Activated T-helper 1 cell treated with anti-CD3 and anti-CD28 coated beads, Interleukin-2, amount 50 U/mL, for 16 hours (primary cell): ENCODE results near the gene STX7.

Source experiments
- DNase-seq, 2 donors: peaks; one replicate each; pipeline ENCODE4 v3.0.0-alpha.2; 2020; ENCODE audit warnings: low read depth in 1 of 2, low spot score in 1 of 2

STX7 gene

GRCh38 chr6:132506869-132507808 is 5.8 kb downstream of the STX7 start:
- DNase-seq = no peak

GRCh38 chr6:132506461-132506860 is 6.5 kb downstream of the STX7 start:
- no peak for DNase-seq

- DNase-seq = no peak
These were observed 7.8 kb downstream of the STX7 start for GRCh38 chr6:132505158-132505557.

- no peak for DNase-seq
These were observed 8.2 kb downstream of the STX7 start for GRCh38 chr6:132504757-132505156.

- DNase-seq = no peak
These were observed 13.2 kb downstream of the STX7 start for GRCh38 chr6:132499757-132500156.

- no peak for DNase-seq
These were observed 14.3 kb downstream of the STX7 start for GRCh38 chr6:132498638-132499037.

- no peak for DNase-seq
These were observed 16.3 kb downstream of the STX7 start for GRCh38 chr6:132496519-132497180.

GRCh38 chr6:132495604-132496079 is 17.3 kb downstream of the STX7 start:
- DNase-seq = no peak

GRCh38 chr6:132494954-132495353 is 18.0 kb downstream of the STX7 start:
- DNase-seq = no peak

- no peak for DNase-seq
These were observed 21.0 kb downstream of the STX7 start for GRCh38 chr6:132491881-132492280.

- no peak for DNase-seq
These were observed 21.6 kb downstream of the STX7 start for GRCh38 chr6:132491303-132491702.

GRCh38 chr6:132490478-132491204 is 22.3 kb downstream of the STX7 start:
- no peak for DNase-seq

GRCh38 chr6:132490024-132490423 is 22.9 kb downstream of the STX7 start:
- no peak for DNase-seq

GRCh38 chr6:132489376-132489775 is 23.5 kb downstream of the STX7 start:
- DNase-seq = no peak

GRCh38 chr6:132487762-132488161 is 25.2 kb downstream of the STX7 start:
- DNase-seq = no peak

GRCh38 chr6:132484680-132485018 is 28.3 kb downstream of the STX7 start:
- DNase-seq = no peak

- no peak for DNase-seq
These were observed 28.9 kb downstream of the STX7 start for GRCh38 chr6:132483779-132484679.

- DNase-seq = no peak
These were observed 30.3 kb downstream of the STX7 start for GRCh38 chr6:132482581-132482980.

- DNase-seq = no peak
These were observed 31.7 kb downstream of the STX7 start for GRCh38 chr6:132481189-132481588.

GRCh38 chr6:132479131-132479530 is 33.8 kb downstream of the STX7 start:
- no peak for DNase-seq

- DNase-seq = no peak
These were observed 34.2 kb downstream of the STX7 start for GRCh38 chr6:132478674-132479073.
